Left ventricle myocardium inferior (tissue), 1 donor: Measurements from ENCODE around the gene INPP1. TPM values are rescaled to one million over a fixed set of nuclear protein-coding genes. Genes with fewer than 3 reads are reported as not detected.
"Not testable (repeated sequence)": the region's sequence is repeated elsewhere in the genome, so short reads cannot be mapped to it uniquely, and the experiment has no call there.

Experiments
- DNase-seq: peaks from one replicate; pipeline ENCODE4 v3.0.0-alpha.2; 2020
- H3K27ac ChIP-seq: fragments of 200-600 bp; replicated peaks from 2 replicates; pipeline ENCODE4 v1.8.0; 2021
- H3K27me3 ChIP-seq: fragments of 200-600 bp; 2 replicates; pipeline ENCODE4 v1.8.0; 2021; ENCODE audit warnings: low read depth
- H3K36me3 ChIP-seq: fragments of 200-600 bp; 2 replicates; pipeline ENCODE4 v1.8.0; 2021
- H3K4me1 ChIP-seq: fragments of 200-600 bp; 2 replicates; pipeline ENCODE4 v1.8.0; 2021
- H3K4me3 ChIP-seq: fragments of 200-600 bp; 2 replicates; pipeline ENCODE4 v1.8.0; 2021; ENCODE audit warnings: mild to moderate bottlenecking, moderate library complexity
- H3K9me3 ChIP-seq: fragments of 200-600 bp; replicated peaks from 2 replicates; pipeline ENCODE4 v1.8.0; 2021
- intact Hi-C: fragments of 100-400 bp; cut with micrococcal nuclease; formaldehyde crosslinking; loops from one replicate; pipeline ENCODE4 v1.11.0; 2022
- total RNA-seq: library from RNA; stranded (reverse); fragmentation: NEBNext Ultra II Directional; extraction: Animal tissue kit (Norgen Biotek cat#: 25700); gene quantifications from one replicate; pipeline ENCODE4 v1.2.1, GENCODE V29; 2021
- TF ChIP-seq, protein P1 (sequence below): fragments of 200-600 bp; IDR thresholded peaks from 2 replicates; pipeline ENCODE4 v1.8.0; 2021; ENCODE audit warnings: antibody characterized with exemption, mild to moderate bottlenecking, borderline replicate concordance
- donor health status: DM: no; HTN: yes; CAD: no; lungs with severe emphysema.

INPP1 gene
- total RNA-seq, 1 donor from 2014 or later, result 15.0 TPM

DNA sequence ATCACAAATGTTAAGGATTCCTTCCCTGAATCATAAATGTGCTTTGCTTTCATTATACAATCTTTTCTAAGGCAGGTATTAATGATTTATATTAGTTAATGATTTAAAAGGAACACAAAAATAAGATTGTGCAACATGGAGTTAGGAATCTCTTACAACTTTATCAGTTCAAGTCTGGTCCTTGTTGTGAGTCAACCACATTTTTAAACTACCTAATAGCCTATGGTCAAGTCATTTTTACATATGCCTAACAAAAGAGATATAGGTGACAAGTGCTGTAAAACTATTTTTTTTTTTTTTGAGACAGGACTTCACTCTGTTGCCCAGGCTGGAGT, 8.2 kb upstream of the INPP1 start:
- no peaks in the 10 kb centered on the region for H3K9me3 ChIP-seq
- H3K36me3 ChIP-seq, result no peaks in the 10 kb centered on the region
- H3K4me1 ChIP-seq, result peaks cover 18% of the 10 kb centered on the region
- TF ChIP-seq, protein P1, sequence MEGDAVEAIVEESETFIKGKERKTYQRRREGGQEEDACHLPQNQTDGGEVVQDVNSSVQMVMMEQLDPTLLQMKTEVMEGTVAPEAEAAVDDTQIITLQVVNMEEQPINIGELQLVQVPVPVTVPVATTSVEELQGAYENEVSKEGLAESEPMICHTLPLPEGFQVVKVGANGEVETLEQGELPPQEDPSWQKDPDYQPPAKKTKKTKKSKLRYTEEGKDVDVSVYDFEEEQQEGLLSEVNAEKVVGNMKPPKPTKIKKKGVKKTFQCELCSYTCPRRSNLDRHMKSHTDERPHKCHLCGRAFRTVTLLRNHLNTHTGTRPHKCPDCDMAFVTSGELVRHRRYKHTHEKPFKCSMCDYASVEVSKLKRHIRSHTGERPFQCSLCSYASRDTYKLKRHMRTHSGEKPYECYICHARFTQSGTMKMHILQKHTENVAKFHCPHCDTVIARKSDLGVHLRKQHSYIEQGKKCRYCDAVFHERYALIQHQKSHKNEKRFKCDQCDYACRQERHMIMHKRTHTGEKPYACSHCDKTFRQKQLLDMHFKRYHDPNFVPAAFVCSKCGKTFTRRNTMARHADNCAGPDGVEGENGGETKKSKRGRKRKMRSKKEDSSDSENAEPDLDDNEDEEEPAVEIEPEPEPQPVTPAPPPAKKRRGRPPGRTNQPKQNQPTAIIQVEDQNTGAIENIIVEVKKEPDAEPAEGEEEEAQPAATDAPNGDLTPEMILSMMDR, result no peak
- DNase-seq, result no peak
- H3K27me3 ChIP-seq, result no peaks in the 10 kb centered on the region
- no peak overlapping the region for H3K4me3 ChIP-seq
- peak overlapping the region; percentile 46 for H3K27ac ChIP-seq
- intact Hi-C loops, result no loop called here

DNA sequence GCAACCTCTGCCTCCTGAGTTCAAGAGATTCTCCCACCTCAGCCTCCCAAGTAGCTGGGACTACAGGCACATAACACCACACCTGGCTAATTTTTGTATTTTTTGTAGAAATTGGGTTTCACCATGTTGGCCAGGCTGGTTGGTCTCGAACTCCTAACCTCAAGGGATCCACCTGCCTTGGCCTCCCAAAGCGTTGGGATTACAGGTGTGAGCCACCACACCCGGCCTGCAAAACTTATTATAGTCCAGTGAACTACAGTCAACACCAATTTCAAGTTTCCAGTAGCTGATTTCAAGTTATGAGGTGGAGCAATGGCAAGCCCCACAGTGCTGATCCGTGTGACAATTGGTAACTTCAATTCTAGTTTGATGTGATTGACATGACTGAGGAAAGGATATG, 7.8 kb upstream of the INPP1 start:
- peak overlapping the region; percentile 46 for H3K27ac ChIP-seq
- DNase-seq, intact Hi-C loops: not testable (repeated sequence)

DNA sequence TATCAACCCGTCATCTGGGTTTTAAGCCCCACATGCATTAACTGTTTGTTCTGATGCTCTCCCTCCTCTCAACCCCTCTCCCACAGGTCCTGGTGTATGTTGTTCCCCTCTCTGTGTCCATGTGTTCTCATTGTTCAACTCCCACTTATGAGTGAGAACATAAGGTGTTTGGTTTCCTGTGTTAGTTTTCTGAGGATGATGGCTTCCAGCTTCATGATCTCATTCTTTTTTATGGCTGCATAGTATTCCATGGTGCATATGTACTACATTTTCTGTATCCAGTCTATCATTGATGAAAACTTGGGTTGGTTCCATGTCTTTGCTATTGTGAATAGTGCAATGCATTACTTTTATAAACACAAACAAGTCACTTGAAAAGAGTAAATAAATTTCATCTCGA, 7.0 kb upstream of the INPP1 start:
- TF ChIP-seq, protein P1, result no peak
- DNase-seq, result no peak
- no peaks in the 10 kb centered on the region for H3K9me3 ChIP-seq
- H3K27me3 ChIP-seq, result no peaks in the 10 kb centered on the region
- H3K4me1 ChIP-seq, result peaks cover 18% of the 10 kb centered on the region
- H3K27ac ChIP-seq, result no peak overlapping the region
- no peaks in the 10 kb centered on the region for H3K36me3 ChIP-seq
- H3K4me3 ChIP-seq, result no peak overlapping the region
- intact Hi-C loops, result no loop called here

More for the DNA sequence above, 7.8 kb upstream of the INPP1 start:
- H3K4me1 ChIP-seq, result peaks cover 18% of the 10 kb centered on the region
- not testable (repeated sequence) for H3K4me3 ChIP-seq, H3K9me3 ChIP-seq, H3K36me3 ChIP-seq, H3K27me3 ChIP-seq

DNA sequence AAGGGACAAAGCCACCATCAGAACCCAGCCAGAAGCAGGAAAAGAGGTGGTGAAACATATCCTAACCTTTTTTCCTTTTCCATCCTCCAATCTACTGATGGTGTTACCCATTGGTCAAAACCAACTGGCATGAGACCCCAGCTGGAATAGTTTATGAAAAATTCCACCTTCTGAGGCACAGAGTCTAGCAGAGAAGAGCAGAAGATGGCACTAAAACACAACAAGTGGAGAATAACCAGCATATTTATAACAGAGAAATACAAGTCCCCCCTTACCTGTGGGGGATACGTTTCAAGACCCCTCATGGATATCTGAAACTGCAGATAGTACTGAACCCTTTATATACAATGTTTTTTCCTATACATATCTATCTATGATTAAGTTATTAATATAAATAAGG, 4.9 kb upstream of the INPP1 start:
- no peak for DNase-seq
- H3K36me3 ChIP-seq, result no peaks in the 10 kb centered on the region
- intact Hi-C loops, result no loop called here
- H3K4me3 ChIP-seq, result no peak overlapping the region
- H3K27ac ChIP-seq, result no peak overlapping the region
- H3K4me1 ChIP-seq, result peaks cover 27% of the 10 kb centered on the region
- TF ChIP-seq, protein P1, result no peak
- no peaks in the 10 kb centered on the region for H3K9me3 ChIP-seq
- no peaks in the 10 kb centered on the region for H3K27me3 ChIP-seq

DNA sequence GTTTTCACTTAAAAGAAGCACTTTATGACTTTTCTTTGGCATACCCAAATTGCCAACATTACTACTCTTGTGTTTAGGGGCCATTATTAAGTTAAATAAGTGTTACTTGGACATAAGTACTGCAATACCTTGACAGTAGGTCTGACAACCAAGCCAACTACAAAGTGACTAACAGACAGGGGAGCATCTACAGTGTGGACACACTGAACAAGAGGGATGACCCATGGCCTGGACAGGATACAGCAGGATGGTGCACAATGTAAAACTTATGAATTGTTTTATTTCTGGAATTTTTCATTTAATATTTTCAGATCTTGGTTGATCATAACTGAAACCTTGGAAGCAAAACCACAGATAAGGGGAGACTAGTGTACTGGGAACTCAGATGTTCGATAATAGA, 4.0 kb upstream of the INPP1 start:
- intact Hi-C loops, result no loop called here
- H3K36me3 ChIP-seq, result no peaks in the 10 kb centered on the region

DNA sequence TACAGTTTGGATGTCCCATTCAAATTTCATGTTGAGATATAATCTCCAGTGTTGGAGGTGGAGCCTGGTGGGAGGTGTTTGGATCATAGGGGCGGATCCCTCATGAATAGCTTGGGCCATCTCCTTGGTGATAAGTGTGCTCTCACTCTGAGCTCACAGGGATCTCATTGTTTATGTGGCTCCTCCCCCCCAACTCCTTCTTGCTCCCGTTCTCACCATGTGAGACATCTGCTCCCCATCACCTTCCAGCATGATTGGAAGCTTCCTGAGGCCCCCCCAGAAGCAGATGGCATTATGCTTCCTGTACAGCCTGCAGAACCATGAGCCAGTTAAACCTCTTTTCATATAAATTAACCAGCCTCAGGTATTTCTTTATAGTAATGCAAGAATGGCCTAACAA, 3.0 kb upstream of the INPP1 start:
- no peak for DNase-seq
- Histone ChIP-seq H3K9me3 (no peaks in the 10 kb centered on the region), H3K4me1 (peaks cover 27% of the 10 kb centered on the region), H3K4me3 (no peak overlapping the region), H3K36me3 (no peaks in the 10 kb centered on the region), H3K27ac (no peak overlapping the region), H3K27me3 (no peaks in the 10 kb centered on the region)
- TF ChIP-seq, protein P1, result no peak
- intact Hi-C loops, result no loop called here

More for the DNA sequence above, 4.0 kb upstream of the INPP1 start:
- Histone ChIP-seq H3K9me3 (no peaks in the 10 kb centered on the region), H3K27ac (no peak overlapping the region), H3K4me1 (peaks cover 28% of the 10 kb centered on the region), H3K4me3 (no peak overlapping the region), H3K27me3 (no peaks in the 10 kb centered on the region)
- no peak for DNase-seq
- TF ChIP-seq, protein P1, result no peak
